T-helper 2 cell treated with Interferon-gamma antibody and Interleukin-4, amounts not matched to agents 100 ng/mL and 5 ng/mL, for 36 hours (primary cell): ENCODE data around the gene KIRREL3. TPM values are rescaled to one million over a fixed set of nuclear protein-coding genes. Genes with fewer than 3 reads are reported as not detected.

ENCODE experiments used
- intact Hi-C: fragments of 100-400 bp; cut with micrococcal nuclease; formaldehyde crosslinking; loops from one replicate; pipeline ENCODE4 v1.15.1; 2023
- total RNA-seq: library from RNA; stranded (reverse); gene quantifications from 2 replicates; pipeline ENCODE4 v1.2.3, GENCODE V29; 2022

The KIRREL3 gene
- total RNA-seq, 1 donor from 2014 or later: not detected

DNA sequence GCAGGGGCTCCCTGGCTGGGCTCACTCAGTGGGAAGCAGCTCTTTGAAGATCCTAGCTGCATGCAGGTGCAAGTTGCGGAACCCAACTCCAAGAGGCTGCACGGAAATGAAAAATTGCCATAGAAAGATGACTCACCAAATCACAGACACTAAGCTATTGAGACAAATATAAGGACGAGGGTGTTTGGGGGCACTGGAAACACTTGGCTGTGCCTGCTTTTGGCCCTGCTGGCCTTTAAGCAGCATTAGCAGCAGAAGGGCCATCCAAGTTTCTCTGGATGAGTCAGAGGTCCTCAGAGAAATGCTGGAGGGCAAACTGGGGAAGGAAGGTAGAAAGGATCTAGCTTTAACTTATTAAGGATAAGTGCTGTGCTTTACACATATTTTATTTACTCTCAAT, 282.3 kb downstream of the KIRREL3 start:
- intact Hi-C loops: no loop called here

DNA sequence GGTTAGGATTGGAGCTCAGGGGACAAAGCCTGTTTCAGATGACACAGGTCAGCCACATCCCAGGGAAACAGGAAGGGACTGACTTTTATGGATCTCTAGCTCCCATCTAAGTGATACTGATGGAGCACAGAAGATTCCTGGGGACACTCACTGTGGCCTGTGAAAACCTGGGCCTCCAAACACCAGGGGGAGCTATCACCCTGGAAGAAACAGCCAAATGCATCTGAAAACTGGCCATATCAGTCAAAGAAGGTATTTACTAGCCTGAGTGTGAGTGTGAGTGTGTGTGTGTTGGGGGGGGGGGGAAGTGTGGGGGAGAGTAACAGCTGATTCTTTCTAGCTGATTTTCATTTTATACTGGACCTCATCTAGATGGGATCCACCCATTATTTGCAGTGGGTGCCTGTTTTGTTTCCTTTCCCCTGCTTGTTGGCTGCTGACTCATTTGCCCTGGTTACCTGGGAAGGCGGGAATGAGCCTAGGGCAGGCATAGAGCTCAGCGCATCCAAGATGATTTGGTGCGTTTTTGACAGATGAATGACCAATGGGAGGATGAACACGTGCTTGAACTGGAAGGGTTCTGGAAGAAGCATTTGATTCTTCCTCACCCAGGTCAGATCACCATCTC, 284.0 kb downstream of the KIRREL3 start:
- intact Hi-C loops: loop anchor here (1.0 kb wide), 1 partner anchor 274 kb away; no protein-coding TSS in a partner anchor

DNA sequence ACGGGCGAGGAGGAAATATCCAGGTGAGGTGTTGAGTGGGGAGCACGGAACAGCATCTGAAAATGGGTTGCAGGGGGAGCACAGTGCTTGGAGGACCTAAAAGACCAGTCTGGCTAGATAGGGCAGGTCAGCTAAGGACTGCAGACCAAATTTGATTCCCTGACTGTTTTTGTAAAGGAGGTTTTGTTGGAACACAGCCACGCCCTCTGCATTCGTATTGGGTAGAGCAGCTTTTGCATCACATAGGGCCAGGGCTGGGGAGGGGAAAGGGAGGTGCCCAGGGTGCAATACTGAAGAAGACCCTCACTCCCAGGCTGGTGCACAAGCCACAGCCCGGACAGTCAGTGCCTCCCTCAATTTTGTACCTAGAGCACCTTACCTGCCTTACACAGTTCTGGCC, 286.8 kb downstream of the KIRREL3 start:
- intact Hi-C loops: no loop called here

DNA sequence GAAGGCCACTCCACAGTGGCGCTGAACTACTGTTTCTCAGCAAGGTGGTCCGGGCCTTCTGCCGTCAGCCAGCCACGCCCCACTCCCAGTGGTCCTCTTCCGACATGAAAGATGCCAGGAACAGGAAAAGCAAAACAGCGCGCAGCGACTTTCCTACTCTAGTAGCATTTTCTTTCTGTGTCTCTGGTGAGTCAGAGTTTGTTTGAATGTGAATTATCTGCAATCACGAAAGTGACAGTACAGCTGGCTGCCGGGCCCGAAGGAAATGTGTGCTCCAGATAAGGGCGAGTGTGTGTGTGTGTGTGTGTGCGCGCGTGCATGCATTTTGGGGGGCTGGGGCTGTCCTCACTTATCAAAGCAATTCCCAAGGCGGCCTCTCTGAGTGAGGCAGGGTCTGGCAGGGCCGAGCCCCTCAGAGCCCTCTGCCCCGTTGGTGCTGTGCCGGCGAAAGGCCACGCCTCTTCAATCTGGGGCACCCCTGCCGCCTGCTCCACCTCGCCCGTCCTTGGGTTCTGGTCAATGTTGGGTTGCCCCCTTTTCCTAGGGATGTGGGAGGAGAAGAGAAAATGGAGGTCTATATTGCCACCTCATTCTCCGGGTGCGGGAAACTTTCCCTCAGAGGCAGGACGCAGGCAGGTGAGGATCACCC, 288.5 kb downstream of the KIRREL3 start:
- intact Hi-C loops: no loop called here

DNA sequence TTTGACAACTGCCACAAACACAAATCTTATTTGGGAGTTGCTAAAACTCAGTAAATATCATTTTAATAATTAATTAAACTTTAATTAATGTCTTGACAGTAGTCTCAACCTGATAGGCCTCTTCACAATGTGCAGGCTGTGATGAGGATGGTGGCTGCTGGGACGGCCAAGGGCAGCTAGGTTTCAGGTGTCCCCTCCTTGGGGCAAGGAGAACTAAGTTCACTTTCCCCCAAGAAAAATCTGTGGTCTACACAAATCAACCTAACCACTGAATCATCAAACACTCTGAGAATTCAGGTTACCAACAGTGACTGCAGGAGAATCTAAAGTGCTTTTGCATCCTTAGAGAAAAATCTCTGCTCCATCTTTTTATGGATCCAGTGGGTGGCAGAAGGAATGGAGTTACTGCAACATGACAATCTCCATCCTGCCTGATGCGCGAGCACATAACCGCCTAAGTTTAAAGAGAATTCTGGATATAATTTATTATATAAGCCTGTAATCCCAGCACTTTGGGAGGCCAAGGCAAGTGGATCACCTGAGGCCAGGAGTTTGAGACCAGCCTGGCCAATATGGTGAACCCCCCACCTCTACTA, 289.7 kb downstream of the KIRREL3 start:
- intact Hi-C loops: no loop called here

DNA sequence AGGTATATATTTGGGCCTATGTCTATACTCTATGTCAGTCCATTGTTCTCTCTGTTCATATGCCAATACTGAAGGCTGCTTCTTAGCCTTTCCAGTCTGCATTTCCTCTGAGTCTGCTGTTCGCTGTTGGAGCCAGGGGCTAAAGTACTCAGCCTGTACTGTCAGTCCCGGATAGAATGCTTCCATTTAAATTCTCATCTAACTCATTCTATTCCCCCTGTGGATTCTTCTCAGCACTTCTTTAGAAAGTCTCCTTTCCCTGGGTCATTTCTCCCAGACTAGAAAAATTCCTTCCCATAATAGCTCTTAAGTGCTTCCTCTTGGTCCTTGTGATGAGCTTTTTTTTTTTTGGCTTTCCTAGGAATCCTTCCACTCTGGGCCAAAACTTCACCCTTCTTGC, 293.1 kb downstream of the KIRREL3 start:
- intact Hi-C loops: no loop called here

DNA sequence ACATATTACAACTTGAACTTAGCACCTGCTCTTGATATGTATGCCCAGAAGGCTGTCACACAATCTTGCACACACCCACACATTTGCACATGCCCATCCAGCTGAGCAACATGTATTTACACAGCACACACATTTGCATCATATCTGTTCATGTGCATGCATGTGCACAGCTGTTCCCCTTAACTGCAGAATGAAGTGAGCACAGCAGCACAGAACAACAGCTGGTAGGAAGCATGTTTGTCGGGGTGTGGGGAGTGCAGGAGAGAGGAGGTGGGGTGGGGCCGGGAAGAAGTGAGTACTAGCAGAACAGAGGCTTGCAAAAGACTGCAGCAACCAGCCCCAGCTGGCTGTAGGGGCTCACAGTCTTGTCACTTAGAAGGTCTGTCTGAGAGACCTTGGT, 296.5 kb downstream of the KIRREL3 start:
- intact Hi-C loops: no loop called here

DNA sequence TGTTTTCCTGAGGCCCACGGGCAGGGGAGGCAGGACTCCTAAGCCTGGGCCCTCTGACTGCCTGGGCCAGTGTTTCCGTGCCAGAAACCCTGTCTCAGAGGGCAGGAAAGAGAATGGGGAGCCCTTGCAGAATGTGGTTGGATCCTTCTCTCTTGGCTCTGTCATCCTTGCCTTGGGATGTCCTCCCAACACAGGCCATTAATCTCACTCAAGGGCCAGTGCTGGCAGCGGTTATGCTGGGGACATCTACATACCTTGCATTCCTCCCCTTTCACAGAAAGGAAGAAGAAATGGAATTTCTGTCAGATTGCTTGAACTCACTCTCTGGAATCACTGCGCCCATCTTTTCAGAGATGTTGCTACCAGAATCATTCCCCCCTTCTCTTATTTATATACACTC, 296.9 kb downstream of the KIRREL3 start:
- intact Hi-C loops: no loop called here

DNA sequence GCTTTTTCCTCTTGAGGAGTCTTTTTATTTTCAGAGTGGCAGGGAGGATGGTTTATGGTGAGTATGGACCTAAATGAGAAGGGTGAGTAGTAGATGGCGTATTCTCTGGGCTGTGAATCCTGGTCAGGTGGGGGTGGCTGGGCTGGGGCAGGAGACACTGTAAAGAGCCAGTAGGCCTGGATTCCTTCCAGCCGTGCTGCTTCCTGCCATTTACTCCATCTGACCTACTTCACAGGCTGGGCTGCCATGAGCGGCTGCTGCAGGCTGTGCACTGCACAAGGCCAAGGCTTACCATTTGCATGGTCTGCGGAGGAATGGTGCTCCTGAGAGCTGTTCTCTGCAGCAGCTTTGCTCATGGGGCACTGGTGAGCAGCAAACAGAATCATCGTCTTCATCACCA, 297.6 kb downstream of the KIRREL3 start:
- intact Hi-C loops: no loop called here

DNA sequence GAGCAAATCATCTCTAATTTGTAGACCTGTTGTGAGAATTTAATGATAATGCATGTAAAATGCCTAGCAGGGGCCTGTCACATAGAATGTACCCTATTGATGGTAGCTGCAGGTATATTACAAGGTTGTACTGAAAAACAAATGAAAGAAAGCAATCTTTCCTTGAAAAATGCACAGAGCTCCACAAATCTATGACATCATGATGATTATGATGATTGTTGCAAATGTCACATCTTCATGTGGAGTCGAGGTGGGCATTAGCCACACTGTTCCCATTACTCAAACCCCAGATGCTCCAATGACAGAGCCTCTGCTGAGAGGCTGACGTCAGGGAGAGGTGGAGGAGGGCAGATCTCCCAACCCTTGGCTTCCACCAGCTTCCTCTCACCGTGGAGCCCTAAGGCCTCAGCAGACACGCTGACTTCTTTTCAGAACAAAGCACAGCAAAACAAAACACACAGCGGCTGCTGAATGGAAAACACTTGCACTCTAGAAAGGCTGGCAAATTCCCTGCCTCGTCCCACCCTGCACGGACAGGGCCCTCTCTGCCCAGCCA, 298.3 kb downstream of the KIRREL3 start:
- intact Hi-C loops: no loop called here

DNA sequence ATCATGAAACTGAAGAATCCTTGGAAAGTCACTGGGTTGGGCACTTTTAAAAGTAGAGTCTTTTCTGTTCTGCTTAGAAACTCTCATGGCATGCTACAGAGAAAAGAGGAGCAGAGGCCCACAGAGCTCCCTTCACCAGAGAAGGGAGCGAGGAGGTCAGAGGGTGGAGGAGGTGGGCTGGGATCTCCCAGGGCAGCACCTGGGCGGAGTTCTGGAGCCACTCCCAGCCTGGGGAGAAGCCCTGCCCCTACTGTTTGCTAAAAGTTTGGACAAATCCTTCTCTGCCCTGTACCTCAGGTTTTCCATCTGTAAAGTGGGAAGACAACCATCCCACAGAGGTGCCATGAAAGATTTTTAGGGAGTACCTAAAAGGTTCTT, 299.1 kb downstream of the KIRREL3 start:
- intact Hi-C loops: no loop called here

DNA sequence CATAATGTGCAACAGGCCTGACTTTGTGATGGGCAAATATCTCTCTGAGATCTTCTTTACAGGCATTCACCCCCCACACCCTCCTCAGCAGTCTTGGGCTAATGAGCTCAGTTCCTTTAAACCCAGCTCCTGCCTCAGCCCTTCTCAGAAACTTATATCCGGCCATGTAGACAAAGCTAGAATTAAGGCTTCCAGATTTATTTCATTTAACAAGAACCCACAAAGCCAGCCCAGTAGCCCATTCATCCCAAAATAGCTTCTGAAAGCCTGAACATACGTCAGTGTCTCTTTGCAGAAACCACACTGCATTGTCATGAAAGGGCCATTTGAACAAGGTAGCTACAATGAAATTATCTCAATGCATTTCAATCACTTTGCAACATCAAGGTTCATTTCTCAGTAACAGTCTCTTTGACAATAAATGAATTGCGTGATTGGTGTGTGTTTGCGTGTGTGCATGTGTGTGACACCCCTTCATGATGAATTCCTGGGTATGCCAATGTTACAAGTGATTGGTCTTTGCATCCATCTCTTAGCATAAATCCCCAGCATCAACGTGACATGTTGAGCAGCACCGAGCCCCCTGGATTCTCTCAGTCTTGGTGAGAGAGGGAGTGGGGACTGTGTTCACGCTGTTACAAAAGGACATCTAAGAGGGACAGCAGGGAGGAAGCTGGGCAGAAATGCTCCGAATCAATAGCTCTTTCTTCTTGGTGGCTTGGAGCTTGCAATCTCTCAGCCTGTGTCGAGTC, 299.6 kb downstream of the KIRREL3 start:
- intact Hi-C loops: no loop called here

DNA sequence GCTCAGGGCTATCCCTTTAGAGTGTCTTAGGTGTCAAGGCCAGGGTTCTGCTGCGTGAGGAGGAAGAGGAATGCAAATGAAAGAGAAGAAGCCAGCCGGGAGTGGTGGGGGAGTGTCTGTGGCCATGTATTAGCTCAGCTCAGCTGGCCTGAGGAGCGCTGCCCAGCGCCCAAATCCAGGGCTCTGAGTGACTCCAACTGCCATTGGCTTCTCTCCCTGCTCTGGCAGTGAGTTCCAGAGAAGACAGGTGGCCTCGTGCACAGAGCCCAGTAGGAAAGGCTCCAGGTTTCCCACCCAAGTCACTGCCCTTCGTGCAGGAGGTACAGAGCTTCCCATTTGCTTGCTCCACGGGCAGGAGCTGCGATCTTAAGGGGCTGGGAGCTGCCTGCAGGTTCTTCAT, 302.0 kb downstream of the KIRREL3 start:
- intact Hi-C loops: no loop called here

DNA sequence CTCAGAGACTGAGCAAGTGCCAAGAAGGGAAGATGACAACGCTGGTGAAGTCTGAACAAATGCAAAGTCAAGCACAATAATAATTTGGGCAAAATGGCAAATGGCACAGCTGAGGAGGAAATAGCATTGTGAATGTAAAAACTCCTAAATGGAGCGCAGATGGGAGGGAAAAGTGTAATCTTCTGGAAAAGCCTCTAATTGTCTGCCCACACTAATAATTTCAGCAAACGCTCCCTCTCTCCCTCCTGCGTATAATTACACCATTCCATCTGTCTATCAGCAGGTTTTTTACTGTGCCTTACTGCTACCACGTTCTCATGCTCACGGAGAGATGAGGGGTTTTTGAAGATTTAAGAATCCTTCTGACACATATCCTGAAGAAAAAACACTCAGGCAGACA, 302.6 kb downstream of the KIRREL3 start:
- intact Hi-C loops: no loop called here

DNA sequence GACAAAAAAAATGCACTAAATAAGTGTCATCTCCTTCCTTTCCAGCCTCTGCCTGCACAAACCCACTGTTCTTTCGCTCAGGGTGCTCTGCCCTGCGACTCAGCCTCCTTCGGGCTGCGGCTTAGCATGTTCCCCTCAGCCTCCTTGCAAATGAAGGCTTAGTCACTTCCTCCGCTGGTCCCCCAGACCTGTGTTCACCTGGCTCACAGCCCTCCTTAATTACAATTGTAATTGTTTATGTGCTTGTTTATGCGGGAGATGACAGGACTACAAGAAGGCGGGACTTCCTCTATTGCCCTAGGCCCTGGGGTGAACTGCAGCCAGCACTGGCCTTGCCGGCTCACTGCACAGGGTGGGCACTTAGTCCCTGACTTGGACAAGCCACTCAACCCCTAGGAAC, 303.6 kb downstream of the KIRREL3 start:
- intact Hi-C loops: no loop called here

DNA sequence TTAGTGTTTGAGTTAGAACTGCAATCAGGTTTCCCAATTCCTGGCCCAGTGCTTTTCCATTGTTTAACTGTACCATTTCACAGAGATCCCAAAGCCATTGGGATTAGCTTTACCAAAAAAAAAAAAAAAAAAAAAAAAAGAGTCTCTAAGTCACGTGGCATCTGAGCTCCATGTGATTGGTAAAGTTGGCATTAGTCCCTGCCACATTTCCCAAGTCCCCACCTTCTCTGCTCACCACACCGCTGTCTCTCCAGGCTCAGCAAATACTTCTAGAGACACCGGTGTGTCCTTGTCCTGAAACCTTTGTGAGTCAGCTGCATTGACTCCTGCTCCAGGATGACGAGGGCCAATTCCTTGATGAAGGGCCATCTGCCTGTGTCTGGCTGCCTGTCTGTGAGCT, 305.3 kb downstream of the KIRREL3 start:
- intact Hi-C loops: no loop called here

DNA sequence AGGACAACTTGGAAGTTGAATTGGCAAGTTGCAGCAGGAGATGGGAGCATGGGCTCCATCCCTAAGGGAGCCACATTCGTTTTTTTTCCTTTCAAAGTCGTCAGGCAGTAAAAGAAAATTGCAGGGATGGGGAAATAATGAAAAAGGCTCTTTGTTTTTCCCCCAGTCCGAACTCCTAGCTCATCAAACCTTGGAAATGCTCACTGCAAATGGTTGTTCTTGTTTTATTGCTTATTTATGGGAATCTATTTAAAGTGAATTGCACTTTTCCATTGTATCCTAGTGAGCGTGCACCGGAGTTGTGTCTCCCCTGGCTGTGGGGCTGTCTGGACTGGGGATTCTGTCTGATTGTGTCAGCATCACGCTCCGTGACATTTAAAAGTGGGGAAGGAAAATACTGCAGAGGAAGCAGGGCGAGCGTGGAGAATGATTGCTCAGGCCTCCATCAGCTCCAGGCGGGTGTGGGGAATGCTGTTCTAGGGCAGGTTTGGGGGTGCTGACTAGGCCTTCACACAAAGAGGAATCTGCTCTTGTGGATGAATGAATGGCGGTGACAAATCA, 306.4 kb downstream of the KIRREL3 start:
- intact Hi-C loops: no loop called here

DNA sequence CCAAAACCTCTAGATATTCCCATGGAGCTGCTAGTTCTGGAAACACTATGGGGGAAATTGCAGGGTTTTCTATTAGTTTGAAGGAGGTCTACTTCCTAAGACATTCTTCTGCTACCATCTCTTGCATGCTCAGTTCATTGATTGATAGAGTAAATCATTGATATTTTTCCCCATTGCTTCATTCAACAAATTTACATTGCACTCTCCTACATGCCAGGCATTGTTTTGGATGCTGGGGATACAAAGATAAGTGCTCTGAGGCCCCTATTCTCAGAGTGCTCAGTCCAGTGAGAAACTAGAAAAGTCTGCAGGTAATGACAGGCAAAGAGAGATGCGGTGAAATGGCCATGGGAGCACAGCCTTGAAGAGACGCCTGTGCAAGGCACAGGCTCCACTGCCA, 313.1 kb downstream of the KIRREL3 start:
- intact Hi-C loops: no loop called here

DNA sequence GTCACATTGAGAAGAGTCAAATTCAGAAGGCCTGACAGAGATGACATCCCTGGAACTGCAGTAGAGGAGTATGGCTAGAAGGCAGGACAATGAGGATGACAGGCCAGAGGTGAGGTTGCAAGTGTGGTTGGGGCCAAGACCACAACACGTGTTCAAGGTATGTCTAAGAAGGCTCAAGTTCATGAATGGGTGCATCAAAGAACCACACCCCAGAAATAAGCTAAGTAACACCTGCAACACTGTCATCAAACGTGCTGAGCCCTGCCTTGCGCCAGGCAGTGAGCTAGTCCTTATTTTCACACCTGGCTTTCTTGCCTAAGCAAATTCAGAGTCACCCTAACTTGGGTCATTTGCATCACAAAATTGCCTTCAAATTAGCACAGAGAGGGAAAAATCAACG, 313.6 kb downstream of the KIRREL3 start:
- intact Hi-C loops: no loop called here

DNA sequence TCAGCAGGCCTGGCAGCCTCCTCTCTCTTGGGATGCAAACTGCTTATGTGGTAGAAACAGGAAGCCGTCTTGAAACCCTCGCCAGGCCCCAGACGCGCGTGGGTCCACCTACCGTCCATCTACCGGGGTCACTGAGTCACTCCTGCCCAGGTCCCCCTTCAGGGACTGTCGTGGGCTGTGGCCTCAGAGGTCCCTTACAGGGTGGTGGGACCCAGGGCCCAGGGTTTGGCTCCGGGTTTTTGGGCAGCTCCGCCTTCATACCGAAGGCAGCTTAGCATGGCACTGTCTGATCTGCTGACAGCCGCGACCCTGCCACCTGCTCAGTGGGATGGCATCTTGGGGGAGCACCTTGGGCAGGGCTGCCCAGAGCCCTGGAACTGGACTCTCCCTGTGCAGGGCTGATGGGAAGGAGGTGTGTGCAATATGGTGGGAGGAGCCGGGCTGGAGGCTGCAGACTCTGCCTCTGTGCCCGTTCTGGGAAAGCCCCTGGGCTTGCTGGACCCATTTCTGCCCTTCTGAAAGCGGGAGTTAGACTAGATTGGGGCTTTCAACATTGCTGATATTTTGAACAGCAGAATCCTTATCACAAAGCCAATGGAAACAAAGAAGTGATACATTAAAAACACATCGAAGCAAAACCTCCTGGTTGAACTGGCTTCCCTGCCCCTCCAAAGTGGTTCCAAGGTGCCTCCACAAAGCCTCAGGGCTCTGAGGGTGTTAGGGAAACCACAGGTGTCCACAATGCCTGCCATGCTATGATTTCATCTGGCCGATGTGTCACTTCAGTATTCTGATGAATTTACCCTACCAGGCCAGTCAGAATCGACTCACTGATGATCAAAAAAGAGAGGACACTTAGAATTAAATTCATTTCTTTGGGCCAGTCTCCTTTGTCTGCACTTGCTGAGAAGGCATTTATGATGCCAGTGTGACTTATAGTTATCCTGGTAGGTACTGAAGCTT, 316.5 kb downstream of the KIRREL3 start:
- intact Hi-C loops: no loop called here

DNA sequence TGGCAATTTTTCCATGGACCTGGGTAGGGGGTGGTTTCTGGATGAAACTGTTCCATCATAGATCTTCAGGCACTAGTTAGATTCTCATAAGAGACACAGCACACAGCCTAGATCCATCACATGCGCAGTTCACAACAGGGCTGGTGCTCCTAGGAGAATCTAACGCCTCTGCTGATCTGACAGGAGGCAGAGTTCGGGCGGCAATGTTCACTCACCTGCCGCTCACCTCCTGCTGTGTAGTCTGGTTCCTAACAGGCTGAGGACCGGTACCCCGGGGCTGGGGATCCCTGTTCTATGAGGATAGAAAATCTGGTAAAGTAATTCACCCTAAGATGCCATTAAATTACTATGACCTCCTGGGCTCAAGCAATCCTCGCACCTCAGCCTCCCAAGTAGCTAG, 318.0 kb downstream of the KIRREL3 start:
- intact Hi-C loops: no loop called here
